ENCODE data around the gene DNM3.

The DNM3 gene

DNA sequence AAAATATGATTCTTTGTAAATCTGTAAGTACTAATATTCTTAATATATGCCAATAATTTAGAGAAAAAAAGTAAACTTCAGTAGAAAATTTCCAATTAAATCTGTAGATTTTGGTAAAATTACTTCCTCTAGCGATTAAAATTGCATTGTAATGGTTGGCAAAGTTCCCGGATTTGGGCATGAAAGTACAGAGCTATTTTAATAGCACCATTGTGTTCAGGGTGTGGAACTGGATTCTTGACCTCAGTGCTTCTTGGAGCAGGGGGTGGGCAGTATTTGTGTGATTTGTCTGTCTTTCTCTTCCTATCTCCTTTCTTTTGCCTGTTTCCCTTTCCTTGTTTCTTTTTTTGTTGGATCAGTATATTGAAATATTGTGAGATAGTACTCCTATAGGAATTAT lies 72.1 kb downstream of the DNM3 start:
- DNase-seq (ENCODE audit: insufficient read length, low spot score) (no peak), FAIRE-seq (no peak)

DNA sequence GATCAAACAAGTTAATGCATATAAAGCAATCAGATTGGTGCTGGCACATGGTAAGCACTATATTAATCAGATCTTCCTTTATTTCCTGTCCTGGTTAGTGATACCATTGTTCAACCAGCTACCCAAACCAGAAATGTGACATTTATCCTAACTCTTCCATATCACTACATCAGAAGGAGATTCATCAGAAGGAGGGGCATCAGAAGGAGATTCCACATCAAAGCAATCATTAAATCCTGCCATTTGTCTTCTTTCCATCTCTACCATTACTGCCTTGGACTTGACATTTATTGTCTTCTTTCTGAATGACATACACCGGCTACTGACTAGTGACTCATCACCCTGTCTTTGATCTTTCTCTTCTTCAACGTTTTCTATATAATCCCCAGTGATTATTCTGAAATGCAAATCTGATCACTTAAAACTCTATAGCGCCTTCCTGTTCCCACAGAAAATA lies 75.0 kb downstream of the DNM3 start:
- DNase-seq (ENCODE audit: insufficient read length, low spot score) (no peak), FAIRE-seq (no peak)

DNA sequence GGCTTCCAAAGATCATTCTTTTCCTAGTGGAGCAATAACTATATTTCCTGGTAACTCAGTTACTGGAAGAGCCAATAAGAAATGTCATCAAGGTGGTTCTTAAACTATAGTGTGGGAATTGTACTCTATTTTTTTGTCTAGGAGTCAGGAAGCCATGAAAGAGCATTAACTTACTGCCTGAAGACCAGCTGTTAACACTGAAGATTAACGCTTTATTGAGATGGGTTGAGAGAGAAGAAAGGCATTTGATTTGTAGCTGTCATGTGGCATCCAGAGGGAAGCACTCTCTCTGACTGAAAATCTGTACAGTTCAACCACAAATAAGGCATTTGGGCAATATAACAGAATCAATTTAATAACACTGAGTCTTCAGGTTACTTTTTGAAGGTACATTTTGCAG lies 76.0 kb downstream of the DNM3 start:
- DNase-seq (ENCODE audit: insufficient read length, low spot score): no peak

DNA sequence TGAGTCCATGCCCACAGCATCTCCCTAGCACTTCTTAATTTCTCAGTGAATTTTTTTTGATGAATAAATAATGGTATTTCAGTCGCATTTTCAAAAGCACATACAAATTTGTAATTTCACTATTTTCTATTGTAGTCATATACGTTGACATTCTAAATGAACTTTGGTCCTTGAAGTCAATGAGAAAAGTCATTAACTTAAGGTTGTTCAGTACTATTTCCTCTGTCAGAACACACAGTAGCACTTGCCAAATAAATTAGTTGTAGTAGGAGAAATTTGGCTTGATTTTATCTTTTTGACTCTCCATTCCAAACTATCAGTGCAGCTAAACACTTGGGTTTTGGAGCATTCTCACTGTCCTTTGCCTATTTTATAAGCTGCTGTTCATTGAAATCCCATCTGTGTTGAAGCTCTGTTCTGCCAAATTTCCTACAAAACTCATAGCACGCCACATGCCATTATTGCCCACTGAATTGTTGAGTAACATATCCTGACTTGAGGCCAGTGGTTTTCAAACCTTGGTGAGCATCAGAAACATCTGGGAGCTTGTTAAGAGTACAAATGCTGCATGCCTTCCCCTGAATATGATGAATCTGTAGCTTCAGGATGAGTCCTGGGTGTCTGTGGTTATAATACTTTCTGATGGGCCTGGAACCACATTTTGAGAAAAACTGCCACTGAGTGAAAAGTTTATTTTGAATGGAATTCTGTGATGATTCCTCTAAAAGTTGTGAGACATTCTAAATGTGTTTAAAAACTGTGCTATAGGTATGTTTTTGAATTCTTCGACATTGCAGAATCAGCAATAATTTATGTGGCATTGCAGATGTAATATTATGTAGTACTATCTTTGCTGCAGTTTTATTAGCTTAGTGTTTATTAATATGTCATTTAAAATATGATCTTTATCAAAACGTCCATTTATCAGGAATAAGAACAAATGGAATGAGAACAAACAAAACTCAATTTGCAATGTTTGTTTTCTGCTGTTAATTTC lies 78.9 kb downstream of the DNM3 start:
- DNase-seq (ENCODE audit: insufficient read length, low spot score): no peak
- no peak for FAIRE-seq

More for the DNA sequence above, 76.0 kb downstream of the DNM3 start:
- no peak for FAIRE-seq

DNA sequence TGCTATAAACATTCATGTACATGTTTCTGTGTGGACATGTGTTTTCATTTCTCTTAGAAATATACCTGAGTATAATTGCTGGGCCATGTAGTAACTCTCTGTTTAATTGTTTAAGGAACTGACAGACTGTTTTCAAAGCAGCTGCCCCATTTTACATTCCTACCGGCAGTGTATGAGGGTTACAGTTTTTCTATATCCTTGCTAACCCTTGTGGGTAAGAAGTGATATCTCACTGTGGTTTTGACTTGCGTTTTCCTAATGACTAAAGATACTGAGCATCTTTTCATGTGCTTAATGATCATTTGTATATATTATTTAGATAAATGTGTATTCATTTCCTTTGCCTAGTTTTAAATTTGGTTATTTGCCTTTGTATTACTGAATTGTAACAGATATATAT lies 81.7 kb downstream of the DNM3 start:
- FAIRE-seq (no peak), DNase-seq (ENCODE audit: insufficient read length, low spot score) (no peak)

DNA sequence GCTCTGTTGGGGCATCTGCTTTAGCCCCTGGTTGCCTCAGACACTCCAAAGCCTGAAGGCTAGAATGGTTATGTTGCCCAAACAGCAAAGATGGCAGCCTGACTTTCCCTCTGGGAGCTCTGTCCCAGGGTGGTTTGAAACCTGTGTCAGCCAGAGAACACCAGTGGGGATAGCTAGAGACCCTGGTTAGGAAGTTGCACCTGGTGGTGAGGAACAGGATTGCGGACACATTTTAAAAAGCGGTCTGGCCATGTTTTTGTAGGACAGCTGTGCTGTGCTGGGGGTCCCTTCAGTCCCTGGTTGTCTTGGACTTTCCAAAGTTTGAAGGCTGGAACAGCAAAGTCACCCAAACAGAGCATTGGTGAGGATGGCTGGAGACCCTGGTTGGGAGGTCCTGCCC lies 87.8 kb downstream of the DNM3 start:
- no peak for DNase-seq (ENCODE audit: insufficient read length, low spot score)
- FAIRE-seq: no peak

DNA sequence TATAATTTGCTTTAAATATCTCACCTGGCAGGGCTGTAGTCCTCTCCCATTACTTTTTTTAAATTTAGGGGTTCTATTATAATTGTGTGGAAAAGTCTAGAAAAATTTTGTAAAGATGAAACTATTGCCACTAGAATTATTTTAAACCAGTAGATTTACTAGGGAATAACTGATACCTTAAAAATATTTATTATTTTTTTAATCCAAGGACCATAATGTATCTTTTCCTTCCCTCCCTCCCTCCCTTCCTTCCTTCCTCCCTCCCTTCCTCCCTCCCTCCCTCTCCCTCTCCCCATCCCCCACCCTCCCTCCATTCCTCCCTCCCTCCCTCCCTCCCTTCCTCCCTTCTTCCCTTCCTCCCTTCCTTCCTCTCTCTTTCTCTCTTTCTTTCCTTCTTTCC lies 90.5 kb downstream of the DNM3 start:
- no peak for FAIRE-seq
- no peak for DNase-seq (ENCODE audit: insufficient read length, low spot score)

DNA sequence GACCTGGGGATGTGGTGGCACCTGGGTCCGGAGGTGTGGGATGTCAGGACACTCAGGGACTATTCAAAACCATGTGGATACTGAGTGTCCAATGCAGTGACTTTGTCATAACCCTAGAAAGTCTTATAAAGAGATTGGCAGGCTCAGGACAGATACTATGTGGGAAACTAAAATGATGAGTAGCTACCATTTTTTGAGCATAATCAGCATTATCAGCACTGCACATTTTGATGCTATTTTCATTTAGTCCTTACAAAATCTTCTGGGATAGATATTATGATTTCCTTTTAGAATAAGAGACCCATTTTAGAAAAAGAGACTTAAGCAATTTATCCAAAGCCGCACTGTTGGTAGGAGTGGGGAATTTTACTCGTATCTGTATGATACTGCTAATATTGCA lies 93.4 kb downstream of the DNM3 start:
- no peak for FAIRE-seq

DNA sequence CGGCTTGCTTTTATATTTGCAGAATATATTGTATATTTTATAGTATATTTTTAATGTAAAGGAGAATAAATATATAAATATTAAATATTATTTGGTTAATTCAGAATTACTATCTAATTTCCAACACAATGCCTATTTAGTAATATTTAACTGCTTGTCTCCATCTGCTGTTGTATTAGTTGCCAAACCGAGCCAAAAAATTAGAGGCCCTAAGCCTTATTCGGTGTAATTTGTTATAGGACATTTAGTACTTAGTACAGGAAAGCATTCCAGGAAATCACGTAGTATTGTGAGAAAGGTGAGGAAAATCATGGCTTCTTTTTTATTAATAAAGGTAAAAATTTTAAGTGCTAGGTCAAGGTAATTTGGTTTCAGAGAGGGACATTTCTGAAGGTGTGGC lies 93.8 kb downstream of the DNM3 start:
- FAIRE-seq: no peak
- no peak for DNase-seq (ENCODE audit: insufficient read length, low spot score)

More for the DNA sequence above, 93.4 kb downstream of the DNM3 start:
- DNase-seq (ENCODE audit: insufficient read length, low spot score): no peak

DNA sequence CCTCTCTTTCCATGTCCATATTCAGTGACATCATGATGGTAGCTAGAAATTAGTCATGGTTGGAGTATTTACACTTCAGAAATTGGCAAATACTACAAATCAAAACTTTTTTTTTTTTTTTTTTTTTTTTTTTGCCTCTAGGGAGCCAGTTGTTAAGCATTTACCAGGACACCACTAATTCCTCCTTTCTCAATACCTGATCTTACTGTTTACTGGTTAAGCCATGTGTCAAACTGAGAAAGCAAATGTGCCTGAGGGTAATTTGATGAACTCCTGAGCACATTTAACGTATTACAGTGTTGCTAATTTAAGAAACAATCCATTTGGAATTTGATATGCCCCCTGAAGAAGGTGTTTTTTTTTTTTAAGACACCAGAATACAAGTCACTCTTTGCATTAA lies 94.4 kb downstream of the DNM3 start:
- FAIRE-seq: no peak

DNA sequence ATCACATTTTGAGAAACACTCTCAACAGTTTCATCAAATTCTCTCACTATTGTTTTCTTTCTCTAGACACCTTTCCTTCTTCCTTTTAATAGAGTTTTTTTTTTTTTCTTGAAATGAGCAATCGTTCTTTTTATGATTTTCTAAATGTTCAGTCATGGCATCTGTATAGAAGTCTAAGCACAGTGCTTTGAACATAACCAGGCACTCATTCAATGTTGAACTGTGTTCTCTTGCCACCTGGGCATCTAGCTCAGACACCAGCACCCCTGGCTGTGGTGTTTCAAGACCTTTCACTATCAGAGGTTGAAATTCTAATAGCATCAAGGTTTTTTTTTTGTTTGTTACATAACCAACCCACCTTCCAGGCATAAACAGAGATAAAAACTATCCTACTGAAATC lies 96.6 kb downstream of the DNM3 start:
- FAIRE-seq: no peak

More for the DNA sequence above, 94.4 kb downstream of the DNM3 start:
- no peak for DNase-seq (ENCODE audit: insufficient read length, low spot score)

DNA sequence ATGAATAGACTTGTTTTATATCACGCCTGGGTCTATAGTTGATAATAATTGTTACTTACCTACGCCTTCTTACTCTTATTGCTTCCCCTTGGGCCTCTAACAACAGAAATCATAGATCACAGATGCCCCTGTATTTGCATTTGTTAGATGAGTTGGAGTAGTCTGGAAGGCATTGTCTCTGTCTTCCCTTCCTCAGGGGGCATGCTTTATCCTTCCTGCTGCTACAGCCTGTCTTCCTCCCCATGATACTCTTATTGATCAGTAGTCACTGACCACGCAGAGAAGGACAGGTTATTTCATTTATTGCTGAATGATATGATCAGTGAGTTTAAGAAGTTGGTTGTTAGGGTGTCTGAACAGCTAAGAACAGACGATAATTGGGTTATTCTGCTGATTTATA lies 98.4 kb downstream of the DNM3 start:
- DNase-seq (ENCODE audit: insufficient read length, low spot score) (no peak), FAIRE-seq (no peak)

More for the DNA sequence above, 96.6 kb downstream of the DNM3 start:
- DNase-seq (ENCODE audit: insufficient read length, low spot score): no peak

DNA sequence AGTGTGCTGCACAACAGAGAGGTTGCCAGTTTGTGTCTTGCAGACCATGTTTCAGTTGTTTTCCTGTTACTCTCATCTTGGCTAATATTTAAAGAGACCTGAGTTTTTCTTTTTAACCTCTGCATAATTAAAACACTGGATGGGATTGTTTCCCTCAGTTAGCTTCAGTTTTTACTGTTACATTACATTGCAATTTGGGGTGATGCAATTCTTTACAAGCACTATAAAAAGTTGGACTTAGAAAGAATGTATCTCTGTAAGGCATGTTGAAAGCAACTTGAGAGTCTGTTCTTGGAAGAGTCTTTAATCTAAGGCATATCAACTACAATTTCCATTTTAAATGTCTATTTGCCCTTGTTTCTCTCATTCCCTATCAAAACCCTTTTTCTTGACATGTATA lies 99.1 kb downstream of the DNM3 start:
- DNase-seq (ENCODE audit: insufficient read length, low spot score) (no peak), FAIRE-seq (no peak)

DNA sequence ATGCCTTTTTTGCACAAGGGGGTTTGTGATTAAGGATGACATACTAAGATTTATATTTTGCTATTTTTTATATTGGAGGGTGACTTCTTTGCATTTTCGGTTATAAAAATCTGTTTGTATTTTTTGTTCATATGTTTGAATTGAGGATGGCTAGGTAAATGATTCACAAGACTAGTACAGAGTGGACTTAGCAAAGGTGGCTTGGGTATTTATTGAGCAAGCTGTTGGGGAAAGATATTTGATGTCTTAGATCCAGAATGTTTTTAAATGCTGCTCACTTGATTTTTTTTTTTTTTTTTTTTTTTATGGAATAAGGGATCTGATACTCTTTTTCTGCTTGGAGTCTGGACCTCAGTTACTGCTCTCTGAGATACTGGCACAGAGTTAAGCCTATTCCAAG lies 100.6 kb downstream of the DNM3 start:
- DNase-seq (ENCODE audit: insufficient read length, low spot score) (no peak), FAIRE-seq (no peak)

DNA sequence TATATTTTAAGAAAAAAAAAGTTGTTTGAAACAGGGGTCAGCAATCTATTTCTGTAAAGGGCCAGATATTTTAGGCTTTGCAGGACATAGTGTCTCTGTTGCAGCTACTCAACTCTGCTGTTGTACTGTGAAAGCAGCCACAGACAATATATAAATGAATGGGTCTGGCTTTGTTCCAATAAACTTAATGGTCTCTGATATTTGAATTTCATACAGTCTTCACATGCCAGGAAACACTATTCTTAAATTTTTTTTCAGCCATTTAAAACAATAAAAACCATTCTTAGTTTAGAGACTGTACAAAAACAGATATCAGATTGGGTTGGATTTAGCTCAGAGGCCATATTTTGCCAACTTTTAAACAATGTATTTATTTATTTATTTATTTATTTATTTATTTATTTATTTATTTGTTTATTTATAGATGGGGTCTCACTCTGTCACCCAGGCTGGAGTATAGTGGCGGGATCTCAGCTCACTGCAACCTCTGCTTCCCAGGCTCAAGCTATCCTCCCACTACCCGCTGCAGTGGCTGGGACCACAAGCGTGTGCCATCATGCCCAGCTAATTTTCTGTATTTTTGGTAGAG lies 102.8 kb downstream of the DNM3 start:
- FAIRE-seq: no peak
- no peak for DNase-seq (ENCODE audit: insufficient read length, low spot score)

DNA sequence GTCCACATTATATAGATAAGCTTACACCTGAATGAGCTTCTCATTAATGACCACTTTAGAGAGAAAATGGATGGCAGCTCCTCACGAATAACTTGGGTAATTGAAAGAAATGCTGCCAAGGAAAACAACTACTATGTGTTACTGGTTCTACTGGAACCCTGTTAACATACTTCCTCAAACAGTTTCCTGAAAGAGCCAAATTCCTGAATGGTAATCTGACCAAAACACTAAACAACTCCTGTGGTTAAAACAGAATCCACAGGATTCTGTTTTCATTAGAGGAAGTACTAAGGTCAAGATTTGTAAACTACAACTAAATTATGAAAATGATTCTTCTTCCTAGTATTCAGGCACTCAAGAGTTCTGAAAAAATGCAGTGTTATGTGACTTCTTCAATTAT lies 107.2 kb downstream of the DNM3 start:
- DNase-seq (ENCODE audit: insufficient read length, low spot score) (no peak), FAIRE-seq (no peak)

DNA sequence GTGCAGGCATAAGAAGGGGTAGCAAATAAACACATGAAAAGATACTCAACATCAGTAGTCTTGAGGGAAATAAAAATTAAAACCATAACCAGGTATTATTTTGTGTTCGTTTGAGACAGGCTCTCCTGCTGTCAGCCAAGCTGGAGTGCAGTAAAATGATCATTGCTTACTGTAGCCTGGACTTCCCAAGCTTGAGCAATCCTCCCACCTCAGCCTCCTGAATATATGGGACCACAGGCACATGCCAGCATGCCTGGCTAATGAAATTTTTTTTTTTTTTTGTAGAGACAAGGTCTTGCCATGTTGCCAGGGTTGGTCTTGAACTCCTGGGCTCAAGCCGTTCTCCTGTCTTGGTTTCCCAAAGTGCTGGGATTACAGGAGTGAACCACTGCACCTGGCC lies 108.0 kb downstream of the DNM3 start:
- FAIRE-seq (no peak), DNase-seq (ENCODE audit: insufficient read length, low spot score) (no peak)

DNA sequence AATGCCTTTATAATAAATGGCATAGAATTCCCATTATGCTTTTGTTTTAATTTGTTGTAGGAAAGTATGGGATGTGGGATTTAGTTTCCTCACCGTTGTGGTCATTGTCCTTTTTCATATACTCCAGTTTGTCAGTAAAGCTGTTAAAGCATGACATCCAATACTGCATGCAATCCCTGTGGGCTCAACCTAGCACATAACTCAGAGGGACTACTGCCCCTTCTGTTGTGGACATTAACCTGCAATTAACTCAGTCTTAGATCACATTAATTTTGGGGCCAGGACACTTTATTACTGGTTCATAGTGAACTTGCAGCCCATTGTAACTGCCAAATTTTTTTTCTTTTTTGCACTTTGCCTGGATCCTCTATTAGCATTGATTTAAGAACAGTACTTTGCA lies 112.5 kb downstream of the DNM3 start:
- no peak for DNase-seq (ENCODE audit: insufficient read length, low spot score)
- no peak for FAIRE-seq

DNA sequence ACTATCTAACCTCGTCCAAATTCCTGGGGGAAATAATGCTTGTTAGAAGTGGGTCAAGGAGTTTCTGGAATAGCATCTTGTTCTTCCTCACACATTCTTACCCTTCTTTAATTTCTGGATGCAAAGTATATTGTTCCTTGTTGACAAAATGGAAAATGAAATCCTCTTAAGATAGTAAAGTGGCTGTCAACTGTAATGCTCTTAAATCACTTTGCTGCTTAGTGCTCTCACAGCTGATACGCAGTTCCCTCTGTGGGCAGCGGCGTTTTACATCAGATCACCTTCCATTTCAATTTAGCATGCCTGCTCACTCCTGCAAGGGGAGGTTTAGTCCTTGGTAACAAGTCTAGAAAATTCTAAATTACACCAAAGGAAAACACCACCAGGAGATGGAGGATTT lies 113.1 kb downstream of the DNM3 start:
- no peak for DNase-seq (ENCODE audit: insufficient read length, low spot score)
- no peak for FAIRE-seq

DNA sequence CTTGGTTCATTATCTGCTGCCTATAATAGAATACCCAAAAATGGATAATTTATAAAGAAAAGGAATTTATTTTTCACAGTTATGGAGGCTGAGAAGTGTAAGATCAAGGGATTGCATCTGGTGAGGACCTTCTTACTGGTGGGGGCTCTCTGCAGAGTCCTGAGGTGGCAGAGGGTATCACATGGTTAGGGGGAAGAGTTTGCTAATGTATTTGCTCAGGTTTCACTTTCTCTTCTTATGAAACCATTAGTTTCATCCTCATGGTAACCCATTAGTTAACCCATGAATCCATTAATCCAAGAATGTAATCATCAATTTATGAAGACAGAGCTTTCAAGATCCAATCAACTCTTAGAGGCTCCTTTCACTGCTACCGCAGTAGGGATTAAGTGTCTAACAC lies 120.6 kb downstream of the DNM3 start:
- FAIRE-seq (no peak), DNase-seq (ENCODE audit: insufficient read length, low spot score) (no peak)

DNA sequence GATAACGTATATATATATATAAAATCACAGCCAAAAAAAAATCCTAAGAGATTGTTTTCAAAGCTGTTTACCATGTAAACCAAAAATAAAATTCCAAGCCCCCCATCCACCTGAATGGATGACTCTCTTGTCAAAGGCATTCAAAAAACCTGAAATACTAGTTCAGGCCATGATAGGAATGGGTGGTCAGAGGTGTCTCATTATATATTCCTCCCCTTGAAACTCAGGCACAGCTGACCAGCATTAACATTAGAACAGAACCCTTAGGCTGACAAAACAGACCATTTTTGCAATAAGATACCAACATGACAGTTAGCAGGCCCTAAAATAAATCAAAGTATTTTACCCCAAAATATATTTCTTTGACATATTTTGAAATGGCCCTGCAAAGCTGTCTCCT lies 122.5 kb downstream of the DNM3 start:
- FAIRE-seq (no peak), DNase-seq (ENCODE audit: insufficient read length, low spot score) (no peak)

DNA sequence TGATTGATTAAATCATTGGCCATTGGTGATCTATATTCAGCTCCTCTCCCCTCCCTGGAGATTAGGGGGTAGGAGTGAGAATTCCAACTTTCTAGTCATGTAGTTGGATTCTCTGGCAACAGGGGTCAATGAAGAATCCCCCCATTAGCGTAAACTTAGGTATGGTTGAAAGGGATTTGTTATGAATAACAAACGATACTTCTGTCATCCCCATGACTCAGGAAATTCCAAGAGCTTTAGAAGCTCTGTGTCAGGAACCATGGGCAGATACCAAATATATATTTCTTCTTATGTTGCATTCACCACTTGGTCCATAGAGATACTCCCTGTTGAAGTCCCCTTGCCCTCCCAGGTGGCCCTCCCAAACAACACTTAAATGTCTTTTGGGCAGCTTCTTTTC lies 124.5 kb downstream of the DNM3 start:
- DNase-seq (ENCODE audit: insufficient read length, low spot score) (no peak), FAIRE-seq (no peak)
